Suprapubic skin (tissue), 4 donors: Measurements from ENCODE around the gene PSTPIP2. TPM values are rescaled to one million over a fixed set of nuclear protein-coding genes. Genes with fewer than 3 reads are reported as not detected.

Experiments
- DNase-seq, 2 donors: peaks; one replicate each; pipeline ENCODE4 v3.0.0-alpha.2; 2019; ENCODE audit warnings: low spot score in 2 of 2
- H3K27ac ChIP-seq: fragments of 200-600 bp; sonication (generic); one replicate; pipeline ENCODE4 v1.5.1; 2019
- H3K27me3 ChIP-seq: fragments of 200-600 bp; sonication (generic); one replicate; pipeline ENCODE4 v1.5.1; 2019
- H3K36me3 ChIP-seq: fragments of 200-600 bp; sonication (generic); one replicate; pipeline ENCODE4 v1.5.1; 2019
- H3K4me1 ChIP-seq: fragments of 200-600 bp; sonication (generic); one replicate; pipeline ENCODE4 v1.5.1; 2019
- H3K4me3 ChIP-seq: fragments of 200-600 bp; sonication (generic); one replicate; pipeline ENCODE4 v1.5.1; 2019; ENCODE audit warnings: mild to moderate bottlenecking
- H3K9me3 ChIP-seq: fragments of 200-600 bp; sonication (generic); one replicate; pipeline ENCODE4 v1.5.1; 2019
- EP300 ChIP-seq: sonication (generic); formaldehyde crosslinking; IDR thresholded peaks from one replicate; pipeline ENCODE4 v1.6.1; 2017; ENCODE audit warnings: antibody characterized with exemption
- POLR2A ChIP-seq, 2 donors: fragments of 450-650 bp; IDR thresholded peaks; one replicate each; pipeline ENCODE4 v1.6.1; 2017; ENCODE audit warnings: antibody characterized with exemption in 2 of 2, mild to moderate bottlenecking in 2 of 2, moderate library complexity in 2 of 2
- POLR2AphosphoS5 ChIP-seq, 3 donors: sonication (generic); formaldehyde crosslinking; IDR thresholded peaks; one replicate each; pipeline ENCODE4 v1.6.1; 2017; ENCODE audit warnings: antibody characterized with exemption in 3 of 3
- WGBS: methylation state at CpG from one replicate; pipeline ENCODE4 v1.1.5; 2018; 5-methylcytosine and 5-hydroxymethylcytosine counted together
- total RNA-seq, 4 donors: library from RNA; depleted of rRNA; stranded (reverse); fragments of >200 nt; gene quantifications; one replicate each; pipeline ENCODE4 v1.1.0, GENCODE V29; 2016
- TF ChIP-seq, protein P1 (sequence below), 2 donors: fragments of 200-600 bp in 1 of 2; fragments of 450-650 bp in 1 of 2; sonication (generic) in 1 of 2; IDR thresholded peaks; one replicate each; pipeline ENCODE4 v1.5.1; 2016 to 2019; ENCODE audit warnings: antibody characterized with exemption in 2 of 2, mild to moderate bottlenecking in 1 of 2, moderate library complexity in 1 of 2

The PSTPIP2 gene
- total RNA-seq, 4 donors from 2014 or later, result 7.5 to 33.6 (median 16.0) TPM

DNA sequence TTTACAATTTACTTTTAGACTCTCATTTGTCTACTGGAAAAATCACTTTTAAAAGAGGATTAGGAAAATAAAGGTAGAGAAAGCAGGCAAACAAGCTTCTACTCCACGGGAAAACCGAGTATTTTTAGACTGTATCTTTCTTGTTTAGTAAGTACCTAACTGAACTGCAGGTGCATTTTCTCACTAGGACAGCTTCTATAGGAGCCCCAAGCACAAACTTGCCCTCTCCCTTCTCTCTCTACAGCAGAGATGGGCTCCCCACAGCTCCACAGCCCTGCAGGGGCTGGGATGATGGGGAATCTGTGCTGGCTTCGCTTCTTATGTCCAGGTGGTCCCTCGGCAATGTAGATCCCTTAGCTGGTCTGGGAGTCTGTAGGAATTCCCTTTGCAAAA is 16.2 kb downstream of the PSTPIP2 start:
- no peak overlapping the region for H3K4me3 ChIP-seq
- H3K27ac ChIP-seq, result no peak overlapping the region
- DNase-seq, result no peak
- H3K27me3 ChIP-seq, result no peaks in the 10 kb centered on the region
- H3K4me1 ChIP-seq, result peaks cover 8% of the 10 kb centered on the region
- no peaks in the 10 kb centered on the region for H3K36me3 ChIP-seq
- TF ChIP-seq, protein P1, sequence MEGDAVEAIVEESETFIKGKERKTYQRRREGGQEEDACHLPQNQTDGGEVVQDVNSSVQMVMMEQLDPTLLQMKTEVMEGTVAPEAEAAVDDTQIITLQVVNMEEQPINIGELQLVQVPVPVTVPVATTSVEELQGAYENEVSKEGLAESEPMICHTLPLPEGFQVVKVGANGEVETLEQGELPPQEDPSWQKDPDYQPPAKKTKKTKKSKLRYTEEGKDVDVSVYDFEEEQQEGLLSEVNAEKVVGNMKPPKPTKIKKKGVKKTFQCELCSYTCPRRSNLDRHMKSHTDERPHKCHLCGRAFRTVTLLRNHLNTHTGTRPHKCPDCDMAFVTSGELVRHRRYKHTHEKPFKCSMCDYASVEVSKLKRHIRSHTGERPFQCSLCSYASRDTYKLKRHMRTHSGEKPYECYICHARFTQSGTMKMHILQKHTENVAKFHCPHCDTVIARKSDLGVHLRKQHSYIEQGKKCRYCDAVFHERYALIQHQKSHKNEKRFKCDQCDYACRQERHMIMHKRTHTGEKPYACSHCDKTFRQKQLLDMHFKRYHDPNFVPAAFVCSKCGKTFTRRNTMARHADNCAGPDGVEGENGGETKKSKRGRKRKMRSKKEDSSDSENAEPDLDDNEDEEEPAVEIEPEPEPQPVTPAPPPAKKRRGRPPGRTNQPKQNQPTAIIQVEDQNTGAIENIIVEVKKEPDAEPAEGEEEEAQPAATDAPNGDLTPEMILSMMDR (IDR thresholded peaks at IDR 0.05), result no peak
- TF ChIP-seq POLR2AphosphoS5 (IDR thresholded peaks at IDR 0.05) (no peak), POLR2A (IDR thresholded peaks at IDR 0.05) (no peak), EP300 (no peak)
- WGBS, result 78% methylated on average over 4 of the region's 4 CpGs
- no peaks in the 10 kb centered on the region for H3K9me3 ChIP-seq

DNA sequence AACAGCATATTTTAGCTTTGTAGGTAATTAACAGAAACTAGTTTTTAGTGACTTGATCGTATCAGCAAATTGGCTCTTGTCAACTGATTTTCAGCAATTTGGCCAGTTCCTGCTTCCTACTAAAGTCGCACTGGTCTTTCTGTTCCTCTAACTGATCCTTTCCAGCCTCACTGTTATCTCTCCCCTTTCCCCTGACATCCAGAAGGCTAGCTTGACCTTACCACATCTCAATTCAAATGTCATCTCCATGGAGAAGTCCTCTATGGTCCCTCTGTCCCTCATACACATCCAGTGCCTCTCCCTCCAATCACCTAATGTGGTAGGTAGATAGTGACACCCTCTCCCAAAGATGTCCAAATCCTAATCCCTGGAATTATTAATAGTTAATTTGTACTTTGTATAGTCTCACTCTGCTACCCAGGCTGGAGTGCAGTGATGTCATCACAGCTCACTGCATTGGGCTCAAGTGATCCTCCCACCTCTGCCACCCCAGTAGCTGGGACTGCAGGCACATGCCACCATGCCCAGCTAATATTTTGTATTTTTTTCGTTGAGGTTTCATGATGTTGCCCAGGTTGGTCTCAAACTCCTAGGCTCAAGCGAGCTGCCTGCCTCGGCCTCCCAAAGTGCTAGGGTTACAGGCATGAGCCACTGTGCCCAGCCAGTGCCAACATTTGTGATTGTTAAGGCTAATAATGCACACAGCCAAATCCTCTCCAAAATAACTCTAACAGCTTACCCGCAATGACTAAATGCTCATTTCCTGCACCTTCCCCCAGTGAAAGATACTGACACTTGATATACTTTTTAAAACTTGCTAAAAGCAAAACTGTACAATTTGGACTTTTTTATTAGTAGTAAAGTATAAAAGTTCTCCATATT is 16.9 kb downstream of the PSTPIP2 start:
- TF ChIP-seq, protein P1 (IDR thresholded peaks at IDR 0.05), result no peak
- TF ChIP-seq POLR2A (IDR thresholded peaks at IDR 0.05) (no peak), EP300 (no peak), POLR2AphosphoS5 (IDR thresholded peaks at IDR 0.05) (no peak)
- peaks cover 8% of the 10 kb centered on the region for H3K4me1 ChIP-seq
- no peaks in the 10 kb centered on the region for H3K9me3 ChIP-seq
- H3K27me3 ChIP-seq, result no peaks in the 10 kb centered on the region
- H3K36me3 ChIP-seq, result no peaks in the 10 kb centered on the region
- no peak overlapping the region for H3K27ac ChIP-seq
- H3K4me3 ChIP-seq, result no peak overlapping the region
- WGBS, result 86% methylated on average over 6 of the region's 6 CpGs
- no peak for DNase-seq

DNA sequence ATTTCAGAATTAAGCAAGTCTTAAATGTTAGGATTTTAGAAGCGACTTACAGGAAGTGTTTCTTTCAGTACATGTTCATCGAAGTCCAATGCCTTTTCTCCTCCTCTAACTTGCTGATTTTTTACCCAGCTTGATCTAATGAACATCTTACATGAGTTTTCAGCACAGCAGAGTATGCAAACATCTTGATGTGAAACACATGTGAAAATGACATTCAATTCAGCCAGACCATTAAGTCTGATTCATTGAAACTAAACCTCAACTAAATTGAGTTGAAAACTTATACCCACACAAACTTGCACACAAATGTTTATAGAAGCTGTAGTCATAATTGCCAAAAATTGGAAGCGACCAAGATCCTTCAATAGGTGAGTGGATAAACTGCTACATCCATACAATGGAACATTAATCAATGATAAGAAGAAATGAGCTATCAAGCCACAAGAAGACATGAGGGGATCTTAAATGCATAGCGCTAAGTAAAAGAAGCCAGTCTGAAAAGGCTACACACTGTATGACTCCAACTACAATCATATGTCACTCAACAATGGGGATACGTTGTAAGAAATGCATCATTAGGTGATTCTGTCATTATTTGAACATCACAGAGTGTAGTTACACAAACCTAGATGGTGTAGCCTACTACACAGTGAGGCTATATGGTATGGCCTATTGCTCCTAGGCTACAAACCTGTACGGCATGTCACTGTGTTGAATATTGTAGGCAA is 18.5 kb downstream of the PSTPIP2 start:
- peaks cover 8% of the 10 kb centered on the region for H3K4me1 ChIP-seq
- DNase-seq, result no peak
- WGBS, result 71% methylated on average over 6 of the region's 6 CpGs
- H3K27me3 ChIP-seq, result no peaks in the 10 kb centered on the region
- no peaks in the 10 kb centered on the region for H3K36me3 ChIP-seq
- no peak overlapping the region for H3K27ac ChIP-seq
- TF ChIP-seq POLR2AphosphoS5 (IDR thresholded peaks at IDR 0.05) (no peak), POLR2A (IDR thresholded peaks at IDR 0.05) (no peak), EP300 (no peak)
- TF ChIP-seq, protein P1 (IDR thresholded peaks at IDR 0.05), result no peak
- no peak overlapping the region for H3K4me3 ChIP-seq
- no peaks in the 10 kb centered on the region for H3K9me3 ChIP-seq

DNA sequence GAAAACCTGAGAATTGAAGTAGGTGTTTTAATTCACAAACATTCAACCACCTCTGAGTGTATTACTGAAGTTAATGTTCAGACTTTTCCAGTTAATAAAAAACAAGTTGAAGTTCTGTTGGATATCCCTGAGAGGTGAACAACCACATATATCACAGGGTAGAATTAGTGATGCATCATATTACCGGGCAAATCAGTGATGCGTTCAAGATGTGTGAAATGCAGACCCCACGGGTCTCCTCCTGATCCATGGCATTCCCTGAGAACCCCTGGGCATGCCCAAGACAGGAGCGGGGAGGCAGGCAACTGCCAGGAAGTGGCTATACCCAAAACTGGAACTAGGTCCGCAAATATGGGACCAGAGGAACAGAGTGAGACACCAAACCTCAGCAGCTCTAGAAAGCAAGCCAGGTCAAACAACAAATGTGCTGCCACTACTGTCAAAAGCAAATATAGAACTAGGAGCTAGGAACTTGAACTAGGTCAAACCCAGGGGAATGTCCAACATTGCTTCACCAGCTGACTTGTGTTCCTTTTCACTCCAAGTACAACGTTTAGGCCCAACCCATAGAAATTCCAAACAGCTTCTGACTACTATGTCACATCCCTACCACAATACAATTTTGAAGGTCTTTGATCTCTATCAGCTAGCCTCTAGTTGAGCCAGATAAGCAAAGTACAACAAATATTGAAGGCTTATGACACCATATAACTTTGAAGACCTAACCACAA is 20.2 kb downstream of the PSTPIP2 start:
- Histone ChIP-seq H3K36me3 (no peaks in the 10 kb centered on the region), H3K27ac (no peak overlapping the region), H3K27me3 (no peaks in the 10 kb centered on the region), H3K4me1 (peaks cover 8% of the 10 kb centered on the region), H3K4me3 (no peak overlapping the region), H3K9me3 (no peaks in the 10 kb centered on the region)
- peak in 1 of 2 donors; percentile 31 for DNase-seq
- TF ChIP-seq, protein P1 (IDR thresholded peaks at IDR 0.05), result no peak
- TF ChIP-seq EP300, result no peak
- no peak for TF ChIP-seq POLR2A (IDR thresholded peaks at IDR 0.05)
- no peak for TF ChIP-seq POLR2AphosphoS5 (IDR thresholded peaks at IDR 0.05)
- WGBS, result 73% methylated on average over 6 of the region's 6 CpGs
